IPS-NIHi7 (cell line): ENCODE measurements around the gene PRKCQ.
A peak's percentile ranks its signal among the peaks of the same experiment; 100 is the strongest.
"Not testable (repeated sequence)": the region's sequence is repeated elsewhere in the genome, so short reads cannot be mapped to it uniquely, and the experiment has no call there.

Source experiments
- DNase-seq: peaks from one replicate; pipeline ENCODE4 v3.0.0; 2012; ENCODE audit warnings: mixed read lengths; ENCODE audit errors: extremely low spot score

PRKCQ gene

DNA sequence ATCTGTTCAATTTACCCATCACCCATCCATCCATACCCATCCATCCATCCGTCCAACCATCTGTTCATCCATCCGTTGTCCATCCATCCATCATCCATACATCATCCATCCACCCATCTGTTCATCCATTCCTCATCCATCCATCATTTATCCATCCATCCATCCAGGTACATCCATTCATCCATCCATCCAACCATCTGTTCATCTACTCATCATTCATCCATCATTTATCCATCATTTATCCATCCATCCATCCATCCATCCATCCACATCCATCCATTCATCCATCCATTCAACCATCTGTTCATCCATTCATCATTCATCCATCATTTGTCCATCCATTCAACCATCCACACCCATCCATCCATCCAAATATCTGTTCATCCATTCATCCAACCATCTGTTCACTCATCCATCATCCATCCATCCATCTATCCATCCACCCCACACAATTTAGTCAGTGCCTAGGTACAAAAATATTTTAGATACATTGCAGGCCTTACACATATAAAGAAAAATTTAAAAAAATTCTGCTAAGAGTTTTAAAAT, 119.1 kb downstream of the PRKCQ start:
- no peak for DNase-seq

DNA sequence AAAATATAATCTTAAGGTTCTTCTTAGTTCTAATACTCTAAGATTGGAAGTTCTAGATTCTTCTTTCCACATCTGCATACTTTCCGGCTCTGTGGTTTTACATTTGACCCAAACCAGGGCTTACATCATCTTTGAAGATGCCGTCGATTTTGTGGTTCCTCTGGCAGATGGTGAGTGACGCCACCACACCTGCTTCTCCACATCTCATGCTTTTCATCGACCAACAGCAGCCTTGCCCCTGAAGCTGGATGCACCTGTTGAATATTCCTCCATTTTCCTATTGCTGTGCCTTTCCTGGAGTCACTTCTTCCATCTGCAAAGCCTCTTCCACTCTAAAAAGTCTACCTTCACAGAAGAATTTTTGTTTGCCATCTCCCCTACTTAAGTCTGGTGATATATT, 121.3 kb downstream of the PRKCQ start:
- no peak for DNase-seq

DNA sequence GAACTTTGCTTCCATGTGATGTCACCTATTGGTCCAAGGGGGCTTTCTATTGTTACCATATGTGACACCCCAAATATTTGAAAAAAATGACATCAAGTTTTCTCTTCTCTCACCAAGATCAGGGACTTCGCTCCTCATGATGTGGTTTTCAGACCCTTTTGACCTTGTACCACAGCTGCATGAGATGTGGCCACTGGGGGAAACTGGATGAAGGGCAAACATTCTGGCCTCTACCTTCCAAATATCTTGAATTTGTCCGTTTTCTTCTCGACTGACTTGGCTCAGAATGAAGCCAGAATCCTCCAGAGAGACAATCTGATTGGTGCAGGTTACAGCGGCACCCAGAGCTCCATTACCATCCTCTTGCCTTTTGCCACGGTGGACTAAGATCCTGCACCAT, 122.7 kb downstream of the PRKCQ start:
- DNase-seq = no peak

DNA sequence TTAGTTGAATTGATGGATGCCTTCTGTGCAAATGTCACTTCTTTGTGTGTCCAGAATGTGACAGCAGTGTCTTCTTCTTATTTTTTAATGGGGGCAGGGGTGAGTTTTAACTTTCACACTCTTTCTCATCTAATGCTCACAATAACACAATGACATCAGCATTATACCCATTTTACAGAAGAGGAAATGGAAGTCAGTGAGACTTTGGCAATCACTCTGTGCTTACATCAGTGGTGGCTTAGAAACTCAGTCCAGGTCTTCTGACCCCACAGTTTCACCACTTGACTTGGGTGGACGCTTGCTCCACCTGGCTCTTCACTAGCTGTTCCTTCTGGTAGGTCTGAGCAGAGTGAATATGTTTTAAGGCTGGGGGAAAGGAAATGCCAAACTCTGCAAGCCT, 124.0 kb downstream of the PRKCQ start:
- no peak for DNase-seq

DNA sequence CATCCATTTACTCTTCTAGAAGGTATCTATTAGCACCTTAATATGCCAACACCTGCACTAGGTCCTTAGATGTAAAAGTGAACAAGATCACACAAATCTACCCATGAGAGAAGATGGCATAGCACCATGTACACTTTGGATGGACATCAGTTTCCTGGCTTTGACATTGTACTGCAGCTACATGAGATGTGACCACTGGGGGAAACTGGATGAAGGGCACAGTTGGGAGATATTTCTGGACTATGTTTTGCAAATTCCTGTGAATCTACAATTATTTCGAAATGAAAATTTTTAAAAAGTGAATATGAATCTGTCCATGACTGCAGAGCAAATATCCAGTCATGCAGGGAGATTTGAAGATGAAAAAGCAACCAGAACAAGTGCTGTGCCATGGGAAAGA, 124.5 kb downstream of the PRKCQ start:
- DNase-seq = no peak

DNA sequence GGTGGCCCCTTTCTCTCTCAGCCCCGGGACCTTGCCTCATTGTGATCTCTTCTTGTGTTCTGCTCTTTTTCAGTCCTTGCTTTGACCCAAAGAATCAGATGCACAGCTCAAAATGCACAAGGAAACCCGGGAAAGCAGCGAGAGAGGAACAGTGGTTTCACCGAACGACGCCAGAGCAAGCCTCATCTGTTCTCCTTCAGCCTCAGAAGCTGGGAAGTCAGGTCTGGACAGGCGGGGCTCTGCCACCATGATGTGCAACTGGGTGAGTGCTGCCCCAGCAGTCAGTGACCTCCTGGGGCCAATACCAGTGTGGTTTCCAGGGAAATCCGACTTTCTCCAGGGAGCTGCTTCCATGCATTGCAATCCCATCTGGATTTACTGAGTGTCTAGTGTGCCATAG, 133.4 kb downstream of the PRKCQ start:
- DNase-seq = no peak

DNA sequence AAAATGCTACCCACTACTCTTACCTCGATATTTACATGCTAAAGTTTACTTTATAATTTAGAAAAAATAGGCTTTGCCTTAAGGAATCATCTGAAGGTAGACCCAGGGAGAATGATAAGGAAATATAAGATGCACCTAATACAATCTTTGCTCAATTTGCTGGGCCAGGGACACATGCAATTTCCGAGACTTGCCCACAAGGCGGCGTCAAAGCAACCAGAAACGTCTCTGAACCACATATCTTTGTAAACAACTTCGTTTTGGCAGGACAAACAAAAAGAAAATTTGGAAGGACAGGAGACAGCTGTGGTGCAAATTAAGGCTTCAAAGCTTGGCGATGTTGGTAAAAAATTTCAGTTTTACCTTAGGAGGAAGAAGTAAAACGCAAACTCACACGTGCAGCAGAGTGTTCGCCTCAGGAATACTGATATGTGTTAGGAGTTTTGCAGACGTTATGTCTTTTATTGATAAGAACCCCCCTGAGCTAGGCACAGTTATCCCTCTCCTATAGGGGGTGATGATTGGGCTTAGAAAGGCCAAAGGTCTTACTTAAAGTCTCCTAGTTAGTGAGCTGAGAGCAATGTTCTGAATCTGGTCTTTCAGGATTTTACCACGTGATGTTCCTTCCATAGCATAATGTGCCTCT, 134.3 kb downstream of the PRKCQ start:
- DNase-seq = peak; percentile 51

DNA sequence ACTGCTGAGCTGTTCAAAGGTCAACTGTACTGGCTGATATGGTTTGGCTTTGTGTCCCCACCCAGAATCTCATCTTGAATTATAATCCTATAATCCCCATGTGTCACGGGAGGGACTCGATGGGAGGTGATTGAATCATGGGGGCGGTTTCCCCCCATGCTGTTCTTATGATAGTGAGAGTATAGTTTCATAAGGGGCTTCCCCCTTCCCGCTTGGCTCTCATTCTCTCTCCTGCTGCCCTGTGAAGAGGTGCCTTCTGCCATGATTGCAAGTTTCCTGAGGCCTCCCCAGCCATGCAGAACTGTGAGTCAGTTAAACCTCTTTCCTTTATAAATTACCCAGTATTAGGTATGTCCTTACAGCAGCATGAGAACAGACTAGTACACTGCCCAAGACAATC, 140.2 kb downstream of the PRKCQ start:
- DNase-seq = not testable (repeated sequence)

DNA sequence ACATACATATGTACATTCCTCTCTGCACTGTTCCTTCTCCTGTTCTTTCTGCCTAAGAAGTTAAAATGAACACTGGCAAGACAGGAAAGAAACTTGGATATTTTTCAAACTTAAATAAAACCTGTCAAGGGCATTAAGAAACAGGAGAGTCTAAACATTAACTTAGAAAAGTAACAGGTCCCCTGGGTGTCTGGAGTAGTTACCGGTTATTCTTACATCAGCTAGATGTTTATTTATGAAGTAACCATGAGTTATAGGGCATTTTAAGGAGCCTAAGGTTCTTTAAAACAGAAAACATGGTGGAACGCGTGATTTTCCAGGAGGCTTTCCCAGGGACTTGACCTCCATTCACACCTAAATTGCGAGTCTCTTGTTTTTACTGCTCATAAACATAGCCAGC, 148.2 kb downstream of the PRKCQ start:
- no peak for DNase-seq

DNA sequence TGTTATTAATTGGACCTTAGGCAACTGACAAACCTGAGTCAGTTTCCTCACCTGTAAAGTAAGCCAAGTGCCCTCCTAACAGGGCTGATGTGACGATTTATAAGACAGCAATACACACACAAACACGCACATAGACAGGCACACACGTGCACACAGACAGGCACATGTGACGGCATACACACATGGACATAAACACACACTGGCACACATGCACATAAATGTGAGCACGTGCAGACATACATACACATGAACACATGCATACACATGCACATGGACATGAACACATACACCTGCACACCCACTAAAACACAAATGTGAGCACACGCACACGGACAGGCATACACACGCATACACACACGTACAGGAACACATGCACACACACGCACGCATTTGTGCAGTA, 148.9 kb downstream of the PRKCQ start:
- no peak for DNase-seq

DNA sequence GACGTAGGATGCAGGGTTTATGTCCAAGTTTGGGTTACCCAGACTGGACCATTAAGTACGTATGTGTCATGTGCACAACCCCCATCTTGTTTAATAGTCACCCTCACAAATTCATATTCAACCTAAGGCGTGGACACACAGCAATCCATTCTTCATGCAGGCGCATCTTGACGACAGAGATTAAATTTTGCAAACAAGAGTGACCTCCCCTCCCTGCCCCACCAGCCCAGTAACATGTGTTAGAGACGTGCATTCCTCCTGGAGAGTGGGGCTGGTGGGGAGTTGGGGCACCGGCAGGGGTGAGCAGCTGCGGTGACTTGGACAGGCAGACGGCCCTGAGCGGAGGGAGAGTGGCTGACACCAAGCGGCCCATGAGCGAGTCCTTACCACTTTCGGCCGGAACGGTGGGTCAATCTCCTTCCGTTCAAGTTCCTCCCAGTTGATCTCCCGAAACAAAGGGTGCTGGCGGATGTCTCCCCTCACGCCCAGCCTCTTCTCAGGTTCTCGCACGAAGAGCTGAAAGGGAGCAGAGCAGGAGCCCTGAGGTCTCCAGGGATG, 149.6 kb downstream of the PRKCQ start:
- no peak for DNase-seq

DNA sequence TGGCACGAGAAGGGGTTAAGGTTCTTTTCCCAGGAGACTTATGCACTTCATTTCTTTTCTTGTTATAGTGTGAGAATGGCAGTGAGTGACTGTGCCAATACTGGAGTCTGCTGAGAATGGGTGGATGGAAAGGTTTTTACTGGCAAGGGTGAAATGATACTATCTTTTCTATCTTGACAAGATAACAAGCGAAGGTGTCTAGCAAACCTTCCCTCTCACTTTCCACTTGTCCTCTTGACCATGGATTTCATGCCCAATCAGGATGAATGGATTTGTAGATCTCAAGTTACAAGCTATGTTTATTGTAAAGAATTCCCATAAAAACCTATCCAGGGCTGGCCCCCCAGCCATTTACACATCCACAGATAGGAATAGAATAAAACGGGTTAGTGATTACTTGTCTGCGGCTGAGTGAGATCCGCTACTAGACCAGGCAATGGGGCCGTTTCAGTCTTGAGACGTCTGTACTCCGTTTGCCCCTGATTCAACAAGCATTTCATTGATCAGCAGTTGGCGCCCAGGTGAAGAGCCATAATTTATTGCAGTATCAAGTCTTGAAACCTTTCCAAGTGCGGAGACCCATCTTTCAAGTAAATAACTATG, 152.6 kb downstream of the PRKCQ start:
- no peak for DNase-seq

DNA sequence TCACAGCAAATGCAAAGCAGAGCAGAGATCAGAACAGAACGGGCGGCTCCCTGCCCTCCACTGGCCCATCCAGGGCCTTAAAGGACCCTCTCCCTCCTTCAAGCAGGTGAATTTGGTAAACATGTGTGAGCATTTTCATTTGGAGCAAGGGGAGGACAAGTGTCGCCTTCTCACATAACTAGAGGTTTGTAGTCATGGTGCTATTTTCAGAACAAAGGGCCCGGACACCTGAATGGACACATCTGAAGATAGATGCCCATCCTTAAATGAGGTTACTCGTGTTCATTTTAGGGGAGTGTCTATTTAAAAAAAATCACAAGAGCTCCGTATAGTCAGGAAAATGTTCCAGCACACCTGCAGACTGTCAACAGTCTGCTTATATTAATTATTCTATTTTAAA, 153.8 kb downstream of the PRKCQ start:
- no peak for DNase-seq

DNA sequence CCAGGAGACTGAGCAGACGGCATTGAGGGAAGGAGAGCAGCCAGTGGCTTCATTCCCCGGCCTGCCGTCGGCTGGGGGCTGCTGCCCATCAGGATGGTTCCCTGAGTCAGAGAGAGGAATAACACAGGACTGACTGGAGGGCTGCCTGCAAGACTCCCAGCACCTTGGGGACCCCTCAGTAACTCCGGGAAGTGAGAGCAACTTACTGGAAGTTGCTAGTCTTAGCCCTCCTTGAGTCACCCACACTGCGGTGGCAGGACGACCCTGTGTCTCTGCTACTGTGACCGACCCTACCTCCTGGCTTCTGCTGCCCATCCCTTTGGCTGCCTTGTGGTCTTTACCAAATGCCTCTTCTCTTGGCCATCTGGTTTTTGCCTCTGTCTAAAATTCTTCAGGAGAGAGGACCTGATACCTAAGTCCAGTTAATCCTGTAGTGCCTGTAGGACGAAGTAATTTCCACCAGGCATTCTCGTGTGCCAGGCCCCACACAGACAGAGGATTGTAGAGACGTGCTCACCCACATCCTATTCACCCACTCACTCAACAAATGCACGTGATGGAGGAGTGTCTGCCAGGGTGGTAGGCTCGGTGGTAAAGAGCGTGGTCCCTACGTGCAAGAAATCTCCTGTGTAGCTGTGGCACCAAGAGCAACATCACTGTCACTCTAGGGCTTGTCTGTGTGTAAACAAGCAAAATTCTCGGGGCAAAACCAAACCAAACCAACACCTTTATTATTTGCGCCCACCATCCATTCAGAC, 156.5 kb downstream of the PRKCQ start:
- DNase-seq = no peak

DNA sequence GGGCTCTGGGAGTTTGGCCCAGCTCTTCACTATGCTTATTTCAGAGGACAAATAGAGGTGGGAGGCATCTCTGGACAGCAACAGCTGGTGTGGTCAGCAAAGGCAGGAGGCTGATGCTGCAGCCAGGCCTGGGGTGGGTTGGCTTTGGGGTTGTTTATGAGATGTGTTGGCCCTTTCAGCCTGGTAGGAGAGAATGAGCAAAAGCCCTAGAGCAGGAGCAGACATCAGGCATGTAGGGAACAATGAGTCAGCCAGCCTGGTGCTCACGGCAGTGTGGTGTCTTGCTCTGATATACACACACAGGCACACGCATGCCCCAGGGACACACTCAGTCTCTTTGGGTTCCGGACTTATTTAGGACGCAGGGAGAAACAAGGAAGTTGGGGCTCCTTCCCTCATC, 157.1 kb downstream of the PRKCQ start:
- DNase-seq = no peak

DNA sequence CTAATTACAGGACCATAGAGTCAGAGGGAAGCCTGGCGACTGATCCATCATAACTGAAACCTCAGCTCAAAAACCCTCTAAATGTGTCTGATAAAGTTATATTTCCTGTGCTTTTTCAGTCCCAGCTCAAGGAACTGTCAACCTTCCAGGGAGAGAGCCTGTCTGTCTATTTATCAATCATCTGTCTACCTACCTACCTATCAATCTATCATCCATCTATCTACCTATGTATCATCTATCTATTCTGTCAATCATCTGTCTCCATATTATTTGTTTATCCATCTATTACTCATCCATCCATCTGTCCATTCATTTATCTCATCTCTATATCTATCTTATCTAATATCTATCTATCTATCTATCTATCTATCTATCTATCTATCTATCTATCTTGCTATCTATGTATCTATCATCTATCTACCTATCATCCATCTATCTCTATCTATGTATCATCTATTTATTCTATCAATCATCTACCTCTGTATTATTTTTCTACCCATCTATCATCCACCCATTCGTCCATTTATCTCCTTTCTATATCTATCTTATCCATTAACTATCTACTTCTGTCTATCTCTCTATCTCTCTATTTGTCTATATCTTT, 161.4 kb downstream of the PRKCQ start:
- no peak for DNase-seq

DNA sequence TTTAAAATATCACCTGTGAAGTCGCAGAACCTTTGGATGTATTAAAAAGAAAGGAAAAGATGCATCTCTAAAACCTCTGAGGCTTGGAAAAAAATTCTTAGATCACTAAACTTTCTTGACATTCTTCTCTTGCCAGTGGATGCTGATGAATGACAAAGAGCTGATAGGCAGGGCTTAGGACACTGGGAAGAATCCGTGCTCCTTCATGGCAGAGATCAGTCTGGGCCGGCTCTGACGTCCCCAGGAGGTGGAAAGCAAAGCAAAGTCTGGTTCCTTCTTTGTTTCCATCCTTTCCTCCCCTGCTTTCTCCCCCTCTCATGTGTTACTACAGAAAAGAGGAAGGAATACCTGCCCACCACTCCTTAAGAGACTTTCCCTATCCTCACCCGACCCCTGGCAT, 161.9 kb downstream of the PRKCQ start:
- DNase-seq = no peak

DNA sequence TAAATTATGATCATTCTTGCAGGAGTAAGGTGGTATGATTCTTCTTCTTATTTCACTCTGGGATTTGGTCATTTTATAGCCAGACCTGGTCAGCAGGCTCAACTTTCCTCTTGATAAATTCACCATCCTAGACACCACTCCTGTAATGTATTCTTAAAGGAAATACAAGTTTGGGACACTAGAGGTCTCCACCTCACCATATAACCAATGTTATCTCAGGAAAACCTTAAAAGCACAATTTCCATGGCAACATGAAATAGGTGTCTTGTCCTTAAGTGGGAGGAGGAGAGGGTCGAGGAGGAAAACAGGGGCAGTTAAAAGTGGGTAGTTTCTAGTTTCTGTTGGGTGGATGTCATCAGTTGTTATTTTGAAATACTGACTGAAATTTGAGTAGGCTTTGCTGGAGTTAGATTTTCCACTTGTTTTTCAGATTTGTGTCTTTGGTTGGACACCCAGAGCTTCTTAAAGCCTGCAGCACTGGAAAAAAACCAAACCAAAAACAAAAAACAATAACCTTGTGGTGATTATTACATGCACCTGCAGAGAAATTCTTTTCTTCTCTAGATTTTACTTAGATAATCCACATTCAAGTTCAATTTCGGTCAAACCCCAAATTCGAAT, 163.1 kb downstream of the PRKCQ start:
- DNase-seq = peak; percentile 63

DNA sequence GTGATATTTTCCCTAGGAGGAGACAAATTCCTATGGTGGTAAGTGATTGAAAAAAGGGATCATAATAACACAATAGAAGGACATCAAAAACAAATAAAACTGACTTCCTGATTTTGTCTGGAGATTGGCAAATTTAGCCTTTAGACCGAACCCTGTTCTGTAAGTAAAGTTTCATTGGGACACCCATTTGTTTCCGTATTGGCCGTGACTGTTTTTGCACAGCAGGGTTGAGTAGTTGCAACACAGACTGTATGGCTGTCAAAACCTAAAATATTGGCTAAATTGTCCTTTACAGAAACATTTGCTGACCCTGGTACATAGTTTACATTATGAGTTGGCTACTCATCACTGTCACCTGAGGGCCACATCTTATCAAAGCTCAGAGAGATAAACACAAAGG, 168.6 kb downstream of the PRKCQ start:
- DNase-seq = no peak

DNA sequence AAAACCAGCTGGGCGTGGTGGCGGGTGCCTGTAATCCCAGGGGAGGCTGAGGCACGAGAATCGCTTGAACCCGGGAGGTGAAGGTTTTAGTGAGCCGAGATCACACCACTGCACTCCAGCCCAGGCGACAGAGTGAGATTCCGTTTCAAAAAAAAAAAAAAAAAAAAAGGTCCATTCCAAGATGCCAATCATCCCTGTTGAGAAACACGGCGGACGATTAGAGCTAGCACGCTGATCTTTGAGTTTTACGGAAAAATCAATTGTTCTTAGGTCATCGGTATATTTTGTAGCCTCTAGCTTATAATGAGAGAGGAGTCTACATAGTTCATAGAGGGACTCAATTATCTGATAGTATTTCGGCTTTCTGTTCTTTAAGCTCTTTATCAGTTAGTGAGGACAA, 169.2 kb downstream of the PRKCQ start:
- DNase-seq = no peak

DNA sequence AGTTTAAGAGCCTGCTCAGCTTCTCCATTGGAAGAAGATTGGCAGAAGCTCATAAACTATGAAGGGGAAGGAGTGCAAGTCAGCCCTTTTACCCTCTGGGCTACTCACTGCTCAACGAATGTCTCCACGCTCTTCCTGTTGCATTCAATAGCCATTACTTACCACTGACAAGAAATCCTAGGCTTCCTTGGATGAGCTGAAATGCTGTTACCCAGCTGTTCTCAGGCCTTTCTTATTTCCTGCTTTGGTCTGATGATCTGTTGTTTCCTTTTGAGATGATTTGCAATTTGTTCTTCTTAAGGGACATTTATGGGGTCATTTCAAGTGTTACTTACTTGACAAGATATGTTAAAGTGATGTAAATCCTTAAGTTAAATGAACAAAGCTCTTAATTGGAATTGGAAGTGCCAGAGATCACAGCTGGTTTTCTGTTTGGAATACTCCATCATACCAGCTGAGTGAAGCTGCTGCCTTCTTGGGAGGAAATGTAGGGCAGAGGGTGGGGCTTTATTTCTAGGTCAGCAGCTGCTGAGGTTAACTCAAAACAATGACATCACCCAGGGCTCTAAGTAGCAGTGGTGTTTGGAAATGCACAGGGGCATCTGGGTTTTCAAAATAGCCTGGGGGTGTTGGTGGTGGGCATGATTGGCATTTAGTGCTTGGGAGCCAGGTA, 170.0 kb downstream of the PRKCQ start:
- DNase-seq = no peak
